Measurements from ENCODE around the gene SIAE.
"Not testable (repeated sequence)": the region's sequence is repeated elsewhere in the genome, so short reads cannot be mapped to it uniquely, and the experiment has no call there.

SIAE gene

DNA sequence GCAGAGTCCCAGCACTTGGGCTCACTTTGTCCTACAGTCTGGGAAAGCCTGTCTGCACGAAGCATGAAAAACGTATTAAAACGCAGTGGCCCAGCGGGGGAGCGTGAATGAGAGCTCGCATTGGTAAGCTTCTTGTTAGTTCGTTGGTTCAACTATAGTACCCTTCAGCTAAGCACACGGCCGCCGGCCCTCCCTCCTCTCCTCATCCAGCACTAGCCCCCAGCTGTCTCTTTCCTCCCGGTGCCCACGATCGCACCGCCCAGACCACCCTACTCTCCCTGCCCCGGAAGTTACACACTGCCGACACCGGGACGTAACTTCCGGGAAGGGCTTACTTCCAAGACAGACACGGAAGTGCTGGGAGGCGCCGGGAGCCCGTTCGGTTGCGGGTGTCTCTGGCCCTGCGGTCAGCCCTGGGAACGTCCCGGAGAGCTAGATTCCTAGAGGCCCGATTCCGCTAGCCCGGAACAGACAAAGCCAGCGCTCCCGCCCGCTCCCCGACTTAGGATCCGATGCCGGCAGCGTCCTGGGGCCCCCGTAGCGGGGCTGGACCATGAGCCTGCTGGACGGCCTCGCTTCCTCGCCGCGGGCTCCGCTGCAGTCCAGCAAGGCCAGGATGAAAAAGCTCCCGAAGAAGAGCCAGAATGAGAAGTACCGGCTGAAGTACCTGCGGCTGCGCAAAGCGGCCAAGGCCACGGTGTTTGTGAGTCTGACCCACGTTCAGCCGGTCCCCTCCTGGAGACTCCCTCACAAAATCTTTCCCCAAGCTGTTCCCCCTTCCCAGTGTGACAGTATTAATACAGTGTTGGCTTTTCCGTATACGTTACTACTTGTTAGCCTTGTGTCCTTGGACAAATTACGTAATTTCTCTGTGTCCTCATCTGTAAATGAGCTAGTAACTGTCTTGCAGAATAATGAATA is 50.7 kb downstream of the SIAE start, which contains the start of gene TBRG1:
Gene TBRG1, plus strand, starts transcription at position 334 of the 921 bp plus-strand sequence. Its CDS starts 220 bp downstream, at position 554.
- peak; percentile 62 to 91 (median 80) for DNase-seq

DNA sequence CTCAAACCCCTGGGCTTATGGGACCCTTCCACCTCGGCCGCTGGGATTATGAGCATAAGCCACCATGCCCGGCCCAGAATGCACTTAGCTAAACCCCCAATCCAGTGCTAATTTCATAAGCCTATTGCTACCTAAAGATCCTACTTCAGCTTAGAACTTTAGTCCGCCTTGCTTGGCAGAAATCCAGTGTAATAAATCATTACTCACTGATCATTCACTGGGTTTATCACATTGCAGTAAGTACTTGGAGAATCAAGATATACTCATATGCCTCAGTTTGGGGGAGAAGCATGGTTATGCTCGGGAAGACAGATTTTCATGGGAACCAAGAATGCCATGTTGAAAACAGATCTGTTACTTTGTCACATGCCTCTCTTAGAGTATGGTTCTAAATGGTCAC is 54.7 kb downstream of the SIAE start:
- no peak for DNase-seq

DNA sequence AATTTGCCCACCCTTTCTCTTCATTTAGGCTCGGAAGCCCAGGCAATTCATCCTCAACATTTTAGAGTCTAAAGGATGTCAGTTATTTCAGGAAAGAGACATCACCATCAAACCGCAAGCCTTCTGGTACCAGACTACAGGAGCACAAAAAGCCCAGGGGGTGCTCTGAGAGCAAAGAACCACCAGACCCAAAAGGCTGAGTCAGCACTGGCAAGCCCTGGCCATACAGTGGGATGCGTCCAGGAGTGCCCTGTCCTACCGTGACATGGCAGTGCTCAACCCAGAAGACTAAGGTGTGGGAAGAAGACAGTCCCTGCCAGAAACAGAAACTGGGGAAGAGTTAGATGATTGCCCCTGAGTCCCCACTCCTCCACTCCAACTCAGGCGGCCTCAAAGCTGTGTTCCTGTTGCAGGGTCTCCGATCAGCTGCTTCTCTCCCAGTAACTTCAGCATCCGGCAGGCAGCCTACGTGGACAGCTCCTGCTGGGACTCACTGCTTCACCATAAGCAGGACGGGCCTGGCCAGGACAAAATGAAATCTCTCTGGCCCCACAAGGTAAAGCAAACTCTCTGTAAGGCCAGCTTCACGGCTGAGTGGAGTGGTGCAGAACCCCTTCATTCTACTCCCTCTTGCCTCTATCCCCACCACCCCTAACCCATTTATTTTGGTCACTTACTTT is 60.8 kb downstream of the SIAE start:
- DNase-seq: no peak

DNA sequence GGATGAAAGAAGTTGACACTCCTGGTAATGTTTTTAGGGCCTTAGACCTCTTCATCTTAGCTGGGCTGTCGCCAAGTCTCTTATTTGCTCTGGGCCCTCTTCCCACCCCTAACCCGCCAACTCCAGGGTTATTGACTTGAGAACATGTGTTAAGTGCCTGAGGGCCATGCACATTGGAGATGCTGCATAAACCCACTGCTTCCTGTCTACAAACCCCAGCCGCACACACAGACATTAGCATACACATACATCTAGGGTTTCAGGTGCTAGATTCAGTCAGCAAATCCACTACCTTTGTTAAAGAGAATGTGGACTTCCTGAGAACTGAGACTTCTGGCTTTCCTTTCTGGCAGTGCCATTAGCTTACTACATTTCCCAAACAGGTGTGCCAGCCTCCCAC is 61.5 kb downstream of the SIAE start:
- peak in 1 of 5 experiments; percentile 89 for DNase-seq

DNA sequence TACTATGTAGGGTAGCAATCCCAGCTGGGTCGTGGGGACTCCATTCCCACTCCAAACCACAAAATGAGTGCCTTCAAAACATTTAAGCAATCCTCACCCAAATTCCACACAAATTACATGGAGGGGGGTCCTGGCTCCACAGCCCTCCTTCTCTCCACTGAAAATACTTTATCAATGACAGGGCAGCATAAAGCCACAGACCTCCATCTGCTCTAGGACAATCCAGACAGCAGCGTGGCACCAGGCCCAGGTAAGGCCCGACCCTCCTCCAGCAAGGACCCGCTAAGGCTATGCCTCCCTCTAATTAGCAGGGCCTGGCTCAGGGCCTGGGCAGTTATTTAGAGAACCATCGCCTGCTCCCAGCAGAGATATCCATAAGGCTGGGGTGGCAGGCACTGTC is 62.5 kb downstream of the SIAE start, which contains the start of gene PANX3:
Gene PANX3, plus strand, starts transcription at position 365 of the 400 bp plus-strand sequence. CDS start 129 bp downstream, outside the sequence.
- DNase-seq: no peak

DNA sequence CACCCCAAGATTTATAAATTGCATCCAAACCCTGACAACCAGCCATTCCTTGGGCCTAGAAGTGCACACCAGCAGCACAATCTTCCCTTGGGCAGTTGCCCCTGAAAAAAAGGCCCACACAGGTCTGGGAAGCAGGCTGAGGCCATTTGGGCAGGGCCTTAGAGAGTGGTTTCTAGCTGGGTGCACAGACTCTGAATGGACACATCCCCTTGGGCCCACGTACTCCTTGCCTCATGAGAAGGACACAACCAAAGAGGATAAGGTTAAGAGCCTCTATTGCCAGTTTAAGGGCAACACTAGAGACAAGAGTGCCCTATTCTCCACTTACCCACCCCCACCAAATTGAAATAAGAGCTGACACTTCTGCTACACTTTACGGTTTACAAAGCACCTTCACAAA is 63.2 kb downstream of the SIAE start:
- no peak for DNase-seq

DNA sequence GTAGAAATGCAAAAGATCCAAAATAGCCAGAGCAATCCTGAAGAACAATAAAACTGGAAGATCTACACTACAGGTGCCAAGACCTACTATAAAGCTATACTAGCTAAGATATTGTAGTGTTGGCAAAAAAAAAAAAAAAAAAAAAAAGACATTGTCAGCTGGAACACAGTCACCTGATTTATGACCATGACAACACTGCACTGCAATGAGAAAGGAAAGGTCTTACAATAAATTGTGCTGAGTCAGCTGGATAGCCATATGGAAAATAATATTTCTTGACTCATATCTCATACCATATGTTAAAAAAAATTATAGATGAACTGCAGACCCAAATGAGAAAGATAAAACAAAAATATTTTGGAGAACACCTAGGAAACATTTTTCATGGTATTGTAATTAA is 65.4 kb downstream of the SIAE start:
- no peak for DNase-seq

DNA sequence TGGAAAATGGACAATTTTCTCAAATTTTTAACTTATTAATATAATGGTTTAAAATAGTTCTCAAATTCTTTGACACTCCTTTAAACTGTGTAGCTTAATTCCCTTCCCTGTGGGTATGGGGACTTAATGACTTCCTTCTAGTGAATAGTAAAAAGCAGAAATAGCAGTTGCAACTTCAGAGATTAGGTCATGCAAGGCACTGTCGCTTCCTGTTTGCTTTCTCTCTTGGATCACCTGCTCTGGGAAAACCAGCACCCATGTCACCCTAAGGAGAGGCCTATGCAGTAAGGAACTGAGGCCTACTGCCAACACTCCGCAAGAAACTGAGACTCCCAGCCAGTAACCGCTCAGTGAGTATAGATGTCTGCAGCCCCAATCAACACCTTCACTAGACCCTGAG is 67.8 kb downstream of the SIAE start:
- no peak for DNase-seq

DNA sequence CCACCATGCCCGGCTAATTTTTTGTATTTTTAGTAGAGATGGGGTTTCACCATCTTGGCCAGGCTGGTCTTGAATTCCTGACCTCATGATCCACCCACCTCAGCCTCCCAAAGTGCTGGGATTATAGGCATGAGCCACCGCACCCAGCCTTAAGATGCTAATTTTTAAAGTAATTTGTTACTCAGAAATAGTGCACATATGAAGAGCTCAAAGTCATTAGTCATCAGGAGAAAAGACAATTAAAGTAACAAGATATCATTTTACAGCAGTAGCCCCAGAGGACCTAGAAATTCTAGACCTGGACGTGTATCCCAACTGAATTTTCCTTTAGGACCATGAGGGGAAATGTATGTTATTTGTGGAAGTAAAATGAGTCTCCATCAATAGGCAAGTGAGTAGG is 70.8 kb downstream of the SIAE start:
- not testable (repeated sequence) for DNase-seq

DNA sequence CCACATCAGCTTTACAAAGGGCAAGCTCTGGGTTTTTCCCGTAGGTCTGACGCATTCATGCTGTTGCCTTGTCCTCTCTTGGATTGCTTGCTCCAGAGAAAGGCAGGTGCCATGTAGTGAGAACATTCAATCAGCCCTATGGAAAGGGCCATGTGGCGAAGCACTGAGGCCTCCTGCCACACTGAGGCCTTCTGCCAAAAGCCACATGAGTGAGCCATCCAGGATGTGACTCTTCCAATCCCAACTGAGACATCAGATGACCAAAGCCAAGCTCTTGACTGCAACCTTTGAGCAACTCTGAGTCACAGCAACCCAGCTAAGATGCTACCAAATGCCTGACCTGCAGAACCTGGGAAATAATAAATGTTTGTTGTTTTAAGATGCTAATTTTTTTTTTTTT is 71.3 kb downstream of the SIAE start:
- no peak for DNase-seq

DNA sequence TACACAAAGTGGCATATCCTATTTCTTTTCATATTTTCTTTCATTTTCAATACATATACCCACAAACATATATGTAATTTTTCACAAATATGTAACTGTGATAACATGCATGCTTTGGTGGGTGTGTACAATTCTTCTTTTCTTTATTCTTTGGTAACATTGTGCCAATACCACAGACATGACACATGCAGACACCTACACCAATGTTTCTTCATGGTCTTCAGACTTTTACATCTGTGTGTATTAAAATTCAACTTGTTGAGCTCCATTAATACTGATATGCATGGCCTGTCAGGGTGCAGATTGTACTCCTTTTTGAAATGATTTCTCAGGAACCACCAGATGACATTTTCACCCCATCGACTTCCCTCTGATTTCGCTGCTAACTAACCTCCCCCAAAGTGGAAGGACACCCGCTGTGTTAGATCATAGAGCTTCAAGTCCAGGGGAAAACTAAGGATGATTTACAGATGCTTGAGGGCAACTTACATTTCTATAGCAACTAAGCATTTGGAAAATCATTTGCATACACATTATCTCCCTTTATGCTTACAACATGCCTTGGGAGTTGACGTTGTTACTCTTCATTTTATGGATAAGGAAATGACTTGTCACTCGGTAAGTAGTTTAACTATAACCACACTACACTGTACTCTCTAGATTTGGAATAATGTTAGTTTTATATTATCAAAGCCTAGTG is 72.8 kb downstream of the SIAE start:
- no peak for DNase-seq

DNA sequence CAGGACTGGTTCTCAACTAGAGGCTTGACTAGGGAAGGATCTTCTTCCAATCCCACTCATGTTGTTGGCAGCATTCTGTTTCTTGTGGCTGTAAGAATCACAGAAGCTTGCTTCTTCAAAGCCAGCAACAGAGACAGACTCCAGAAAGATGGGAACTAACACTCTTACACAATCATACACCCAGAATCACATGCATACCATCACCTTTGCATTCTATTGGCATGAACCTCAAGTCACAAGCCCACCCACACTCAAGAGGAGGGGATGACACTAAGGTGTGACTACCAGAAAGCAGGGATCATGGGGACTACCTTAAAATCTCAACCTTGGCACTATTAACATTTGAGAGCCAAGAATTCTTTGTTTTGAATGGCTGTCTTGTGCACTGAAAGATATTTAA is 75.9 kb downstream of the SIAE start:
- DNase-seq: no peak

DNA sequence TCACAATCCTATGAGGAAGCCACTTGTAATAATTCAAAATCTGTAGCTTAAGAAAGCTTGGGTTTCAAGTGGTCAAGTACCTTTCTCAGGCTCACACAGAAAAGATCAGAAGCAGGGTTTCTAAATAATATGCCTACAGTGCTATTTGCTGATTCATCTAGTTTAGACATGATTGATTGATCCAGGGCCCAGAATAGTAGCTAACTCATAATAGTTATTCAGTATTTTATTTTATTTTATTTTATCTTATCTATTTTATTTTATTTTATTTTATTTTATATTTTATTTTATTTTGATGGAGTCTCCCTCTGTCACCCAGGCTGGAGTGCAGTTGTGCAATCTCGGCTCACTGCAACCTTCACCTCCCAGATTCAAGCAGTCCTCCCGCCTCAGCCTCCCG is 78.2 kb downstream of the SIAE start:
- no peak for DNase-seq

DNA sequence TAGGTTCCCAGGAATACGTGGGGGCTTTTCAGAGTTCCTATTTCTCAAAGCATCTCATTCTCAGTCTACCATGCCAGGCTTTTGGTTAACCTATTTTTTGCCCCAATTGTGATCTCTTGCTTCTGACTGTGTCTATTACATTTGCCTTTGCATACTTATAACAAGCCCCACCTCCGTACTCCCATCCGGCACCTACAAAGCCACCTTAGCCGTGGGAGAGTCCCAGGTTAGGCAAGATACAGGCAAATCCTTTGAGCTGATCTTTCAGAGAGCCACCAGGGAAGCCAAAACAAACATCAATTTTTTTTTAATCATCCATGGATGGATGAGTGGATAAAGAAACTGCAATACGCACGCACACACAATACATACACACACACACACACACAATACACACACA is 80.9 kb downstream of the SIAE start:
- DNase-seq: no peak

DNA sequence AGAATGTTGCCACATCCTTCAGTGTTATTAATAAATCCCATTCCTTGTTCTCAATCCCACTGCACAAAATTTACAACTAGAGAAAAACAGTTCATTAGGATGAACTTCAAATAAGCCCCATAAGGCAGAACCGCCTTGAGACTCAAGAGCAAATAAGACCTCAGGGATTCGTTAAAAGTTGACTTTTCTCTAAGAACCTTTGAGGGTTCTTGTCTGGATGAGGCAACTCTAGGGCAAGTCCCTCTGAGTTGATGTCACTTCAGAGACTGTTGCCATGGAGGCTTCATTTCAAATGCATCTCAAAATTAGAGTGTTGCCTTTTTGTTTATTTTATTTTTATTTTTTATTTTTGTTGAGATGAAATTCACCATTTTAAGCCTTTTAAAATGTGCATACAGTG is 82.1 kb downstream of the SIAE start:
- DNase-seq: no peak

DNA sequence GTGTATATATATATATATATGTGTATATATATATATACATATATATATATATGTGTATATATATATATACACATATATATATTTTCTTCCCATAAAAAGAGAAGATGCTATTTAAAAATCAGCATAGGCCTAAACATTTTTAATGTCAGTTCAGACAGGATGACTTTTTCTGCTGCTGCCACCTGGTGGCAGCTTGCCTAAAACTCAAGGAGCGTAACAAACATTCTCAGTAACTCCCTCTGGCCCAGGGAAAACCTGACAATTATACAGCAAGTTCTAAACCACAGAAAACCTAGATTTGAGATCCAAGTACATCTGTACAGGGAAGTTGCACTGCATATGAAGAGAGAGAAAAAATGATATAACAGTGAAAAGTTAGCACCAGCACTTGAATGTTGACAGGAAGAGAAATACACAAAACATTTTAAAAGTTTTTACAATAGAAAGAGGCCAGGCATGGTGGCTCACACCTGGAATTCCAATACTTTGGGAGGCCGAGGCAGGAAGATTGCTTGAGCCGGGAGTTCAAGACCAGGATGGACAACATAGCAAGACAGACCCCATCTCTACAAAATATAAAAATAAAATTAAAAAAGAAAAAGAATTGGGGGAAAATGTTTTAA is 87.2 kb downstream of the SIAE start:
- peak in 3 of 5 experiments; percentile 6 to 38 (median 14) for DNase-seq

DNA sequence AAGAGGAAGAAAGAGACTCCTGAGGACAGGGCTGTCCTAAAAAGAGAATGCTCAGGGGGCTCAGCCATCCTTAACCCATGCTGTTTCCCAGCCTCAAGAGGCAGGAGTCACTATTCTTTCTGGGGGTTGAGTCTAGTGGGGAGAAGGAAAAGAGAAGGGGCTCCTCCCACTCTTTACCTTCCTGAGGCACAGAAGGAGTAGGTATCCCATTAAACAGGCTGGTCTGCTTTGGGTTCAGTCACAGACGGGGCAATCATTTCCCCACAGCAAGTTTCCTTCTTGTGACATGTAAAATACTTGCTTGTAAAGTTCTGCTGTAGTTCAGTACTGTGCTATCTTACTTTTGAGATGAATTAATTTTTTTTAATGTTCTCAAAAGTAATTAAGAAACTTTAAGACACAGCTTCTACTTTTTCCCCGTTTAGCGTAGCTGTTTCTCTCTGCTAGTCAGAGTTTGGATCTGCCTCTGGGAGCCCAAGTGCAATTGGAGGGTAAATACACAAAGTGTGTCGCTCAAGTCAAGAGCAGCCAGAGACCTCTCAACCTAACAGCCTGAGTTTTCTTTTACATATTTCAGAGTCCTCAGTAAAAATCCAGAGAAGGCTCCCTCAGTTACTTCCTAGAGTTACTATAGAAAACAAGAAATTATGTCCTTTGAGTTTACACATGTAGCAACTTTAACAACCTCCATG is 88.7 kb downstream of the SIAE start:
- DNase-seq: no peak

DNA sequence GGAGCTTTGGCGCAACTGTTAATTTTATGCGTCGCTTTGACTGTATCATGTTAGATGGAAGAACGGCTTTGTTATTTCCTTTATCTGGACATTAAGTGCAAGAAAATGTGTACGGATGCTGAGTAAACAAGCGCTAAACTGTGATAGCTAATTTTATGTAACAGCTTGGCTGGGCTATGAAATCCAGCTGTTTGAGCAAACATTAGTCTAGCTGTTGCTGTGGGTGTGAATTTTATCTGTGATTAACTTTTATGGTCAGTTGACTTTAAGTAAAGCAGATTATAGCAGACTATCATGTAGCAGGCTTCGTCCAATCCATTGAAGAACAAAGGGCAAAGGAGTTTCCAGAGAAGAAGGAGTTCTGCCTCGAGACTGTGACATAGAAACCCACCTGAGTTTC is 89.8 kb downstream of the SIAE start:
- DNase-seq: no peak

Measured in T-helper 2 cell (primary cell).